K562 (cell line): ENCODE measurements around the gene HAPLN2. TPM values are rescaled to one million over a fixed set of nuclear protein-coding genes. Genes with fewer than 3 reads are reported as not detected.

Source experiments
- ATAC-seq: fragments of 200-7000 bp; cut with Tn5 transposase; 3 replicates; pipeline ENCODE4 v1.9.1; 2020; ENCODE audit warnings: moderate library complexity
- BruUV-seq: library from RNA; stranded (reverse); fragments of 400-500 nt; replicated peaks from 2 replicates; lab custom pipeline; 2021; lab: Mats Ljungman, UMichigan
- CTCF ChIA-PET: fragments of 300-600 bp; formaldehyde crosslinking; extraction: SDS; loops from one replicate; lab custom pipeline; 2021; ENCODE audit warnings: low intra/inter-chr PET ratio; lab: Yijun Ruan, JAX
- POLR2A ChIA-PET: fragments of 300-600, 350-650 bp; sonication (Branson Sonifier 250); formaldehyde crosslinking; extraction: SDS; loops from one replicate; lab custom pipeline; 2021; ENCODE audit warnings: antibody characterized with exemption, inconsistent platforms; lab: Yijun Ruan, JAX
- DNase-seq, 4 experiments: peaks; one replicate each; pipeline versions ENCODE4 v3.0.0 to v3.0.0-alpha.2; 2011 to 2018; ENCODE audit warnings: low spot score in 3 of 4, mixed read lengths in 3 of 4; ENCODE audit errors: extremely low read depth in 1 of 4
- FAIRE-seq: peaks from 2 replicates; lab custom pipeline; 2011; peaks lifted over from hg19 to GRCh38; lab: Jason Lieb, UNC
- H2AFZ ChIP-seq: 2 replicates; pipeline ENCODE4 v1.6.0; 2011; ENCODE audit warnings: low read depth, low read length, control low read depth, inconsistent platforms
- H3K27ac ChIP-seq: fragments of 200-600 bp; 3 replicates; pipeline ENCODE4 v1.8.0; 2011; ENCODE audit warnings: low read depth, mild to moderate bottlenecking, control low read depth, inconsistent platforms, low read length, moderate library complexity, mixed read lengths; ENCODE audit errors: extremely low read depth
- H3K27me3 ChIP-seq, 2 experiments: fragments of 300-600 bp in 1 of 2; 2 replicates in 1 of 2; 3 replicates in 1 of 2; pipeline versions ENCODE4 v1.6.0 to v1.8.0; 2011; ENCODE audit warnings: inconsistent platforms in 2 of 2, low read length in 2 of 2, mild to moderate bottlenecking in 1 of 2, mixed read lengths in 1 of 2, moderate library complexity in 1 of 2; ENCODE audit not compliant: control insufficient read depth in 2 of 2, insufficient read depth in 2 of 2
- H3K36me3 ChIP-seq: fragments of 300-600 bp; 3 replicates; pipeline ENCODE4 v1.8.0; 2011; ENCODE audit warnings: mild to moderate bottlenecking, low read length, inconsistent platforms; ENCODE audit not compliant: control insufficient read depth, insufficient read depth
- H3K4me1 ChIP-seq, 2 experiments: fragments of 200-600 bp in 1 of 2; replicated peaks in 1 of 2; 2 replicates in 1 of 2; 3 replicates in 1 of 2; pipeline versions ENCODE4 v1.5.1 to v1.8.0; 2011; ENCODE audit warnings: inconsistent platforms in 2 of 2, low read length in 2 of 2, mild to moderate bottlenecking in 1 of 2, mixed read lengths in 1 of 2, moderate library complexity in 1 of 2; ENCODE audit not compliant: control insufficient read depth in 2 of 2, insufficient read depth in 2 of 2
- H3K4me2 ChIP-seq: 2 replicates; pipeline ENCODE4 v1.6.1; 2011; ENCODE audit warnings: low read length, control low read depth, inconsistent platforms, mixed read lengths; ENCODE audit not compliant: insufficient read depth
- H3K4me3 ChIP-seq: fragments of 200-600 bp; sonication (generic), shearing (Covaris generic); 2 replicates; pipeline ENCODE4 v1.5.1; 2016; ENCODE audit warnings: control low read depth, inconsistent platforms
- H3K79me2 ChIP-seq: fragments of 200-600 bp; 3 replicates; pipeline ENCODE4 v1.8.0; 2011; ENCODE audit warnings: low read length, inconsistent platforms; ENCODE audit not compliant: control insufficient read depth, insufficient read depth
- H3K9ac ChIP-seq, 2 experiments: 2 replicates each; pipeline versions ENCODE4 v1.6.0 to v1.6.1; 2011; ENCODE audit warnings: low read depth in 2 of 2, low read length in 2 of 2, control low read depth in 1 of 2, inconsistent platforms in 1 of 2, mild to moderate bottlenecking in 1 of 2, mixed read lengths in 1 of 2; ENCODE audit not compliant: insufficient read depth in 1 of 2
- H3K9me1 ChIP-seq: one replicate; pipeline ENCODE4 v1.6.0; 2011; ENCODE audit warnings: inconsistent platforms, mild to moderate bottlenecking, low read length, moderate library complexity; ENCODE audit not compliant: control insufficient read depth, insufficient read depth
- H3K9me3 ChIP-seq: replicated peaks from 2 replicates; pipeline ENCODE4 v1.5.1; 2011; ENCODE audit warnings: low read depth, low read length, inconsistent platforms; ENCODE audit not compliant: control insufficient read depth, insufficient read depth
- H4K20me1 ChIP-seq: replicated peaks from 2 replicates; pipeline ENCODE4 v1.6.1; 2011; ENCODE audit warnings: low read length, inconsistent platforms, mixed read lengths; ENCODE audit not compliant: control insufficient read depth, insufficient read depth
- BACH1 ChIP-seq: fragments of 200-800 bp; sonication (Bioruptor generic); IDR thresholded peaks from 2 replicates; pipeline ENCODE4 v1.6.1; 2016; ENCODE audit warnings: missing genetic modification characterization, missing compliant biosample characterization
- FOXP1 ChIP-seq: sonication (generic); formaldehyde crosslinking; IDR thresholded peaks from 2 replicates; pipeline ENCODE4 v1.8.0; 2022; ENCODE audit warnings: mild to moderate bottlenecking, missing genetic modification reagents
- IRF2 ChIP-seq: sonication (generic); formaldehyde crosslinking; IDR thresholded peaks from 2 replicates; pipeline ENCODE4 v1.8.1; 2022; ENCODE audit warnings: mild to moderate bottlenecking, missing genetic modification reagents
- JUND ChIP-seq, 2 experiments: IDR thresholded peaks; 2 replicates in 1 of 2; 3 replicates in 1 of 2; pipeline ENCODE4 v1.6.1; 2011; ENCODE audit warnings: borderline replicate concordance in 2 of 2, low read depth in 2 of 2, low read length in 2 of 2, improper control_type of control experiment in 1 of 2, missing biosample characterization in 1 of 2, missing genetic modification characterization in 1 of 2, missing genetic modification reagents in 1 of 2
- PRDM10 ChIP-seq: fragments of 450-650 bp; IDR thresholded peaks from 2 replicates; pipeline ENCODE4 v1.6.1; 2018; ENCODE audit not compliant: partially characterized antibody
- RBBP5 ChIP-seq: fragments of 200-600 bp; sonication (generic); IDR thresholded peaks from 2 replicates; pipeline ENCODE4 v1.6.1; 2012; ENCODE audit warnings: borderline replicate concordance, mild to moderate bottlenecking, low read length, control low read depth, inconsistent platforms; ENCODE audit not compliant: insufficient read depth, poor library complexity, severe bottlenecking
- SPI1 ChIP-seq: IDR thresholded peaks from 2 replicates; pipeline ENCODE4 v1.6.1; 2011; ENCODE audit warnings: low read depth, low read length, control low read depth, borderline replicate concordance
- TEAD1 ChIP-seq, 2 experiments: fragments of 450-650 bp in 1 of 2; sonication (generic) in 1 of 2; formaldehyde crosslinking; IDR thresholded peaks; 2 replicates each; pipeline versions ENCODE4 v1.4.0 to v1.8.0; 2020 to 2022; ENCODE audit warnings: mild to moderate bottlenecking in 2 of 2, missing genetic modification reagents in 1 of 2
- TFAP4 ChIP-seq: sonication (generic); formaldehyde crosslinking; IDR thresholded peaks from 2 replicates; pipeline ENCODE4 v1.8.0; 2022; ENCODE audit warnings: missing genetic modification reagents, mild to moderate bottlenecking, moderate library complexity, borderline replicate concordance
- ZNF699 ChIP-seq: fragments of 250-450 bp; sonication (Bioruptor Pico); IDR thresholded peaks from 2 replicates; pipeline ENCODE4 v1.8.0; 2021; ENCODE audit warnings: mild to moderate bottlenecking, moderate library complexity; ENCODE audit not compliant: insufficient replicate concordance
- ZNF785 ChIP-seq: fragments of 250-450 bp; sonication (Bioruptor Pico); IDR thresholded peaks from 2 replicates; pipeline ENCODE4 v1.4.0; 2020; ENCODE audit warnings: mild to moderate bottlenecking
- WGBS: fragments of 100-300 bp; shearing (Covaris generic); methylation state at CpG from one replicate; pipeline ENCODE4 v1.1.6; 2016; ENCODE audit warnings: low coverage, mixed read lengths; ENCODE audit not compliant: insufficient coverage; ENCODE audit errors: missing lambda C conversion rate; 5-methylcytosine and 5-hydroxymethylcytosine counted together
- in situ Hi-C: fragments of 300-500 bp; cut with MboI; formaldehyde crosslinking; loops from 4 replicates; pipeline ENCODE4 v1.15.0; 2018; ENCODE audit warnings: inconsistent platforms, mixed read lengths
- intact Hi-C: fragments of 100-400 bp; cut with micrococcal nuclease; formaldehyde crosslinking; loops from 2 replicates; pipeline ENCODE4 v1.14.2; 2022
- polyA plus RNA-seq, 8 experiments: library from polyadenylated mRNA; depleted of rRNA in 4 of 8; stranded (reverse) in 5 of 8; unstranded in 3 of 8; fragments of >200 nt; fragmentation: Nextera tagmentation in 2 of 8; fragmentation: Illumina TruSeq in 1 of 8; extraction: Ambion mirVana in 2 of 8; extraction: Trizol in 1 of 8; gene quantifications; 2 replicates each; pipeline versions ENCODE4 v1.2.1 to v1.2.3, GENCODE V29; 2011 to 2014; ENCODE audit warnings: inconsistent platforms in 1 of 8, missing spikeins in 1 of 8
- total RNA-seq, 7 experiments: library from RNA; depleted of rRNA in 6 of 7; stranded (reverse); fragments of >200 nt in 6 of 7; fragmentation: Illumina TruSeq in 2 of 7; extraction: Trizol in 2 of 7; gene quantifications; 2 replicates each; pipeline versions ENCODE4 v1.2.1 to v1.2.3, GENCODE V29; 2011 to 2021; ENCODE audit warnings: low replicate concordance in 1 of 7

HAPLN2 gene
- total and polyA plus RNA-seq, 9 of the 15 experiments (the other 6 are each of a cell fraction or from before 2014, with no cell fraction given) = 0.14 to 5.2 (median 3.8) TPM; not detected in 4

- no peak for TF ChIP-seq ZNF699 (CRISPR knock-in tag)
- TF ChIP-seq, all 486 proteins: peak for 33
Observed at GRCh38 chr1:156663178-156663577, 44.0 kb downstream of the HAPLN2 start (continued).

- intact Hi-C loops (no loop called here), in situ Hi-C loops (no loop called here)
- Histone ChIP-seq H4K20me1 (peaks cover 7% of the 10 kb centered on the region; the same call in 1 of the 2 replicates), H3K9me3 (no peaks in the 10 kb centered on the region), H3K36me3 (peaks cover 10% of the 10 kb centered on the region; the same call in 2 of the 3 replicates), H3K79me2 (peaks cover 31% of the 10 kb centered on the region), H3K9me1 (no peaks in the 10 kb centered on the region), H3K4me2 (no peak overlapping the region; the same call in 1 of the 2 replicates), H2AFZ (peak overlapping the region; percentile 84), H3K4me3 (no peak overlapping the region), H3K27me3 (no peaks in the 10 kb centered on the region), H3K9ac (peak overlapping the region; percentile 73 to 100; a peak in 3 of 4 replicates), H3K27ac (peak overlapping the region; percentile 100), H3K4me1 (peaks cover 50 to 77% of the 10 kb centered on the region in 2 experiments)
- ATAC-seq (no peak), FAIRE-seq (no peak), DNase-seq (no peak)
- CTCF ChIA-PET = no interaction called here
- TF ChIP-seq IRF2 (CRISPR knock-in tag) = no peak
- TF ChIP-seq FOXP1 = 0 out of 2 replicates have a peak, but pooled peaks have one; percentile 32
- no peak for TF ChIP-seq SPI1
- no peak for TF ChIP-seq JUND (IDR thresholded peaks at IDR 0.05; ENCODE audit: borderline replicate concordance, low read depth, low read length)
- TF ChIP-seq JUND (tag; IDR thresholded peaks at IDR 0.05; ENCODE audit: borderline replicate concordance, low read depth, low read length) = 0 out of 3 replicates have a peak, but pooled peaks have one; percentile 3
- TF ChIP-seq ZNF785 = no peak
- TF ChIP-seq RBBP5 = peak; percentile 13
- peak in 1 of 2 experiments; percentile 66; a peak in 1 of 4 replicates for TF ChIP-seq TEAD1 (CRISPR knock-in tag; IDR thresholded peaks at IDR 0.05)
- TF ChIP-seq BACH1 = no peak
- peak; percentile 24 for TF ChIP-seq PRDM10
- 0 out of 2 replicates have a peak, but pooled peaks have one; percentile 16 for TF ChIP-seq TFAP4 (CRISPR knock-in tag)
- POLR2A ChIA-PET = interaction anchor here (0.6 to 2.3 kb wide), 4 partner anchors 13 to 103 kb away, joined by 3 to 10 read pairs (median 4); partner anchors contain the start of genes NES and PRCC
- WGBS = 35% methylated on average over 5 of the region's 5 CpGs
- no TSS peak for BruUV-seq
Observed at GRCh38 chr1:156664046-156664766, 45.0 kb downstream of the HAPLN2 start.
